DND-41 (cell line): Measurements from ENCODE around the gene MAP4K5.

Source experiments
- ATAC-seq: fragments of 200-7000 bp; cut with Tn5 transposase; 3 replicates; pipeline ENCODE4 v1.9.1; 2021; ENCODE audit warnings: low read depth; ENCODE audit not compliant: insufficient read depth
- DNase-seq: peaks from one replicate; pipeline ENCODE4 v3.0.0-alpha.2; 2020
- H2AFZ ChIP-seq: 2 replicates; pipeline ENCODE4 v1.6.0; 2012; ENCODE audit warnings: low read depth, low read length
- H3K27ac ChIP-seq: 2 replicates; pipeline ENCODE4 v1.5.1; 2012; ENCODE audit warnings: low read length, inconsistent platforms
- H3K27me3 ChIP-seq: fragments of 200-600 bp; sonication (generic); 2 replicates; pipeline ENCODE4 v1.6.0; 2012; ENCODE audit warnings: low read length, mild to moderate bottlenecking, inconsistent platforms; ENCODE audit not compliant: insufficient read depth, poor library complexity
- H3K36me3 ChIP-seq: 2 replicates; pipeline ENCODE4 v1.5.1; 2012; ENCODE audit warnings: low read length, inconsistent platforms; ENCODE audit not compliant: insufficient read depth
- H3K4me1 ChIP-seq: 2 replicates; pipeline ENCODE4 v1.5.1; 2012; ENCODE audit warnings: mild to moderate bottlenecking, low read length; ENCODE audit not compliant: insufficient read depth
- H3K4me2 ChIP-seq: 2 replicates; pipeline ENCODE4 v1.6.0; 2012; ENCODE audit warnings: mild to moderate bottlenecking, moderate library complexity, low read length, inconsistent platforms; ENCODE audit not compliant: insufficient read depth
- H3K4me3 ChIP-seq, 2 experiments: fragments of 200-600 bp in 1 of 2; shearing (Covaris generic) in 1 of 2; 2 replicates each; pipeline ENCODE4 v1.5.1; 2012 to 2016; ENCODE audit warnings: inconsistent platforms in 2 of 2, low read length in 2 of 2, mild to moderate bottlenecking in 2 of 2, low read depth in 1 of 2, moderate library complexity in 1 of 2
- H3K79me2 ChIP-seq: 2 replicates; pipeline ENCODE4 v1.6.0; 2012; ENCODE audit warnings: low read length, inconsistent platforms; ENCODE audit not compliant: insufficient read depth
- H3K9ac ChIP-seq: 2 replicates; pipeline ENCODE4 v1.6.0; 2012; ENCODE audit warnings: low read depth, mild to moderate bottlenecking, inconsistent platforms, low read length, moderate library complexity
- H3K9me3 ChIP-seq: 2 replicates; pipeline ENCODE4 v1.5.1; 2012; ENCODE audit warnings: low read length, moderate library complexity, mild to moderate bottlenecking, inconsistent platforms; ENCODE audit not compliant: insufficient read depth, severe bottlenecking
- H4K20me1 ChIP-seq: 2 replicates; pipeline ENCODE4 v1.6.0; 2012; ENCODE audit warnings: low read length; ENCODE audit not compliant: insufficient read depth
- EZH2 ChIP-seq: IDR thresholded peaks from 3 replicates; pipeline ENCODE4 v1.6.1; 2012; ENCODE audit warnings: borderline replicate concordance, low read depth, mild to moderate bottlenecking, moderate library complexity, low read length, inconsistent platforms; ENCODE audit not compliant: severe bottlenecking
- TF ChIP-seq, protein P1 (sequence below): IDR thresholded peaks from 2 replicates; pipeline ENCODE4 v1.5.1; 2012; ENCODE audit warnings: borderline replicate concordance, low read length, moderate library complexity, mild to moderate bottlenecking; ENCODE audit not compliant: poor library complexity, severe bottlenecking; ENCODE audit errors: extremely low read depth

The MAP4K5 gene

GRCh38 chr14:50407111-50407812 lies 125.1 kb downstream of the MAP4K5 start:
- no peak overlapping the region for H2AFZ ChIP-seq
- no peak overlapping the region for H3K4me2 ChIP-seq
- no peaks in the 10 kb centered on the region for H3K36me3 ChIP-seq
- TF ChIP-seq, protein P1, sequence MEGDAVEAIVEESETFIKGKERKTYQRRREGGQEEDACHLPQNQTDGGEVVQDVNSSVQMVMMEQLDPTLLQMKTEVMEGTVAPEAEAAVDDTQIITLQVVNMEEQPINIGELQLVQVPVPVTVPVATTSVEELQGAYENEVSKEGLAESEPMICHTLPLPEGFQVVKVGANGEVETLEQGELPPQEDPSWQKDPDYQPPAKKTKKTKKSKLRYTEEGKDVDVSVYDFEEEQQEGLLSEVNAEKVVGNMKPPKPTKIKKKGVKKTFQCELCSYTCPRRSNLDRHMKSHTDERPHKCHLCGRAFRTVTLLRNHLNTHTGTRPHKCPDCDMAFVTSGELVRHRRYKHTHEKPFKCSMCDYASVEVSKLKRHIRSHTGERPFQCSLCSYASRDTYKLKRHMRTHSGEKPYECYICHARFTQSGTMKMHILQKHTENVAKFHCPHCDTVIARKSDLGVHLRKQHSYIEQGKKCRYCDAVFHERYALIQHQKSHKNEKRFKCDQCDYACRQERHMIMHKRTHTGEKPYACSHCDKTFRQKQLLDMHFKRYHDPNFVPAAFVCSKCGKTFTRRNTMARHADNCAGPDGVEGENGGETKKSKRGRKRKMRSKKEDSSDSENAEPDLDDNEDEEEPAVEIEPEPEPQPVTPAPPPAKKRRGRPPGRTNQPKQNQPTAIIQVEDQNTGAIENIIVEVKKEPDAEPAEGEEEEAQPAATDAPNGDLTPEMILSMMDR, result no peak
- no peak for TF ChIP-seq EZH2
- H3K9ac ChIP-seq, result no peak overlapping the region
- H3K4me3 ChIP-seq, result no peak overlapping the region
- no peaks in the 10 kb centered on the region for H3K9me3 ChIP-seq
- DNase-seq (no peak), ATAC-seq (no peak)
- H3K4me1 ChIP-seq, result no peaks in the 10 kb centered on the region
- no peaks in the 10 kb centered on the region for H4K20me1 ChIP-seq
- H3K79me2 ChIP-seq, result no peaks in the 10 kb centered on the region
- no peak overlapping the region for H3K27ac ChIP-seq
- no peaks in the 10 kb centered on the region for H3K27me3 ChIP-seq

DNA sequence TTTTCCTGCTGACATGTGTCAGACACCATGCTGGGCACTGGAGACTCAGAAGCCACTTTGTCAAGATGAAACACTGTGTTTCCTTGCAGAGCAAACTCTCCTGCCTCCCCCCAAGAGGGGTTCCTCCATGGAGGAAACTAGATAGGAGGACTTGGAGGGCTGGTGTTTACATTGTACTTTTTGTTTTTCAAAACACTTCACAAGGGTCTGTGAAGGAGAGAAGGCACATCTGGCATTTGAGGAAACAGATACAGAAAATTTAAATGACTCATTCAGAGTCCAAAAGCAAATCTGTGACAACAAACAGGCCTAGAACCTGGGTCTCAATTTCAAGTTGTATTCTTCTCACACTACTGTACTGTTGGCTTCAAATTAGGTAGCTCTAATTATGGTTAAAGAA lies 128.9 kb downstream of the MAP4K5 start:
- H3K9ac ChIP-seq, result no peak overlapping the region
- H3K4me3 ChIP-seq, result no peak overlapping the region
- H3K9me3 ChIP-seq, result no peaks in the 10 kb centered on the region
- H3K4me2 ChIP-seq, result no peak overlapping the region
- no peaks in the 10 kb centered on the region for H3K79me2 ChIP-seq
- no peaks in the 10 kb centered on the region for H3K36me3 ChIP-seq
- TF ChIP-seq EZH2, result no peak
- H3K27me3 ChIP-seq, result no peaks in the 10 kb centered on the region
- no peaks in the 10 kb centered on the region for H3K4me1 ChIP-seq
- no peak overlapping the region for H3K27ac ChIP-seq
- ATAC-seq (no peak), DNase-seq (no peak)
- H2AFZ ChIP-seq, result no peak overlapping the region
- H4K20me1 ChIP-seq, result no peaks in the 10 kb centered on the region

DNA sequence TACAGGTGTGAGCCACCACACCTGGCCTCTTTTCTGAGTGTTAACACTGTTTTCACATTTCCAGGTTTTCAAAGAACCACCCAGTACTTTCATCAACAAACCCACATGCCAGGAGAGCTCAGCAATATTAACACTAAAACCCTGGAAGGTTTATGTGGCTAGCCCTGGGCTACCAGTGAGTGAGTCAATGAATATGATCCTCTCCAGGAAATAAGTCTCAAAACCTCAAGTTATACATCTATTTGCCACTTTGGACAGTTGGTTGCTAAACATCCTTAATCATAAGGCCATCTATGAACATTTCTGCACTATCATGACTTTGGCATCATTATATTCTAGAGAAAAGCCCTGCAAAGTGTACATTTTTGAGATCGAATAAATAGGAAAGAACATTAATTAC lies 129.4 kb downstream of the MAP4K5 start:
- Histone ChIP-seq H3K27me3 (no peaks in the 10 kb centered on the region), H3K4me2 (no peak overlapping the region), H3K9me3 (no peaks in the 10 kb centered on the region), H2AFZ (no peak overlapping the region), H3K36me3 (no peaks in the 10 kb centered on the region), H3K4me3 (no peak overlapping the region), H3K4me1 (no peaks in the 10 kb centered on the region), H4K20me1 (no peaks in the 10 kb centered on the region), H3K9ac (no peak overlapping the region), H3K79me2 (no peaks in the 10 kb centered on the region), H3K27ac (no peak overlapping the region)
- no peak for ATAC-seq
- no peak for DNase-seq
- TF ChIP-seq, protein P1, result no peak
- TF ChIP-seq EZH2, result no peak

DNA sequence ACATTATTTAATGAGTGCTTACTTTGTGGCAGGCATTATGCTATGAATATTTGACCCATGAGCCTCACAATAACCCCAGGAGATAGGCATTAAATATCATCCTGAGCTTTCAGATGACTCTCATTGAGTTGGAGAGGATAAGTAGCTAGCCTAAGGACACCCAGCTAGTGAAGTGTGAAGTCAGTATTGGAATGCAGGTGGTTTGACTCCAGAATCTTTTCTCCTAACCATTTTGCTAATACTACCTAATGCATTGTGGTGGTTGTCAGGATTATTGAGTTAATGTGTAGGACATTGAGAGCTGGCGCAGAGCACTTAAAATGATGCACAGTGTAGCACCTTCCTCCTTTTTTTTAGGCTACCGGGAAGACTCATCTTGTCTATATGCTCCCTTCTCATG lies 131.9 kb downstream of the MAP4K5 start:
- Histone ChIP-seq H3K27me3 (peaks cover 10% of the 10 kb centered on the region), H3K27ac (no peak overlapping the region), H2AFZ (no peak overlapping the region), H3K79me2 (no peaks in the 10 kb centered on the region), H4K20me1 (no peaks in the 10 kb centered on the region), H3K4me2 (no peak overlapping the region), H3K4me3 (no peak overlapping the region), H3K9ac (no peak overlapping the region), H3K4me1 (peaks cover 22% of the 10 kb centered on the region), H3K36me3 (no peaks in the 10 kb centered on the region), H3K9me3 (no peaks in the 10 kb centered on the region)
- TF ChIP-seq, protein P1, result no peak
- no peak for TF ChIP-seq EZH2
- no peak for ATAC-seq
- no peak for DNase-seq
